MM.1S (cell line): ENCODE measurements around the gene FAM167B.
"Not testable (repeated sequence)": the region's sequence is repeated elsewhere in the genome, so short reads cannot be mapped to it uniquely, and the experiment has no call there.

Experiments used
- DNase-seq: peaks from one replicate; pipeline ENCODE4 v3.0.0-alpha.2; 2015
- H2AFZ ChIP-seq: fragments of 300-600 bp; sonication (generic); 2 replicates; pipeline ENCODE4 v1.6.0; 2016; ENCODE audit warnings: antibody characterized with exemption, low read length
- H3F3A ChIP-seq: fragments of 300-600 bp; sonication (generic); 2 replicates; pipeline ENCODE4 v1.6.1; 2016; ENCODE audit warnings: mild to moderate bottlenecking, antibody characterized with exemption, low read length, moderate library complexity, mixed read lengths; ENCODE audit not compliant: insufficient read depth
- H3K27ac ChIP-seq: fragments of 300-600 bp; sonication (generic); 2 replicates; pipeline ENCODE4 v1.5.1; 2016; ENCODE audit warnings: mild to moderate bottlenecking, low read length
- H3K27me3 ChIP-seq: fragments of 300-600 bp; sonication (generic); replicated peaks from 2 replicates; pipeline ENCODE4 v1.6.0; 2016; ENCODE audit warnings: low read length; ENCODE audit not compliant: insufficient read depth
- H3K36me3 ChIP-seq: fragments of 300-600 bp; sonication (generic); replicated peaks from 2 replicates; pipeline ENCODE4 v1.6.1; 2016; ENCODE audit warnings: mild to moderate bottlenecking, low read length, mixed read lengths; ENCODE audit not compliant: insufficient read depth
- H3K4me1 ChIP-seq: fragments of 300-600 bp; sonication (generic); 2 replicates; pipeline ENCODE4 v1.6.1; 2016; ENCODE audit warnings: low read length, mixed read lengths
- H3K4me2 ChIP-seq: fragments of 300-600 bp; sonication (generic); 2 replicates; pipeline ENCODE4 v1.6.0; 2016; ENCODE audit warnings: low read depth, low read length
- H3K4me3 ChIP-seq: fragments of 300-600 bp; sonication (generic); 2 replicates; pipeline ENCODE4 v1.5.1; 2016; ENCODE audit warnings: low read length, mixed read lengths
- H3K79me2 ChIP-seq: fragments of 300-600 bp; sonication (generic); 2 replicates; pipeline ENCODE4 v1.6.1; 2016; ENCODE audit warnings: mixed run types, low read length, mixed read lengths
- H3K9ac ChIP-seq: fragments of 300-600 bp; sonication (generic); 2 replicates; pipeline ENCODE4 v1.6.1; 2016; ENCODE audit warnings: low read length, mixed read lengths
- H3K9me2 ChIP-seq: fragments of 300-600 bp; sonication (generic); replicated peaks from 2 replicates; pipeline ENCODE4 v1.6.1; 2016; ENCODE audit warnings: mild to moderate bottlenecking, low read length, mixed read lengths; ENCODE audit not compliant: insufficient read depth
- H3K9me3 ChIP-seq: fragments of 300-600 bp; sonication (generic); replicated peaks from 2 replicates; pipeline ENCODE4 v1.6.1; 2016; ENCODE audit warnings: mild to moderate bottlenecking, low read length, mixed read lengths; ENCODE audit not compliant: insufficient read depth
- H4K20me1 ChIP-seq: fragments of 300-600 bp; sonication (generic); 2 replicates; pipeline ENCODE4 v1.6.1; 2016; ENCODE audit warnings: mild to moderate bottlenecking, low read length, moderate library complexity, mixed read lengths; ENCODE audit not compliant: insufficient read depth
- EZH2 ChIP-seq: fragments of 300-600 bp; sonication (generic); optimal IDR thresholded peaks from 2 replicates; pipeline ENCODE3; 2017; ENCODE audit warnings: low read depth, mild to moderate bottlenecking, antibody characterized with exemption, low read length, mixed read lengths
- EZH2phosphoT487 ChIP-seq: fragments of 300-600 bp; sonication (generic); IDR thresholded peaks from 2 replicates; pipeline ENCODE4 v1.6.1; 2018; ENCODE audit warnings: antibody characterized with exemption, low read length
- TF ChIP-seq, protein P1 (sequence below): fragments of 300-600 bp; sonication (generic); IDR thresholded peaks from 2 replicates; pipeline ENCODE4 v1.5.1; 2016; ENCODE audit warnings: antibody characterized with exemption, low read length, mixed read lengths

Gene FAM167B

DNA sequence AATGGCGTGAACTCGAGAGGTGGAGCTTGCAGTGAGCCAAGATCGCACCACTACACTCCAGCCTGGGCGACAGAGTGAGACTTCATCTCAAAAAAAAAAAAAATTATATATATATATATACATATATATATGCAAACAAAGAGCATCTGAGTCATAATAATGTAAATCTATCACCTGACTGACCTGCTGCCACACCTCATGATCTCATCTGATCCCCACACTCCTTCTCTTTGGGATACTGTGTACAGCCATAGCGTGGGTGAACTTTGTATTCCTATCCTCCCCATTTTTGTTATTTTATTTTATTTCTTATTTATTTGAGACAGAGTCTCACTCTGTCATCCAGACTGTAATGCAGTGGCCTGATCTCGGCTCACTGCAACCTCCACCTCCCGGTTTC lies 42.2 kb downstream of the FAM167B start:
- no peak overlapping the region for H3K4me2 ChIP-seq
- no peaks in the 10 kb centered on the region for H3K27me3 ChIP-seq
- no peaks in the 10 kb centered on the region for H3F3A ChIP-seq
- no peaks in the 10 kb centered on the region for H3K9me3 ChIP-seq
- H3K27ac ChIP-seq: no peak overlapping the region
- no peaks in the 10 kb centered on the region for H4K20me1 ChIP-seq
- peaks cover 24% of the 10 kb centered on the region for H3K79me2 ChIP-seq
- H3K9ac ChIP-seq: no peak overlapping the region
- no peaks in the 10 kb centered on the region for H3K9me2 ChIP-seq
- no peaks in the 10 kb centered on the region for H3K36me3 ChIP-seq
- H3K4me1 ChIP-seq: no peaks in the 10 kb centered on the region; the same call in 1 of the 2 replicates
- DNase-seq: no peak
- no peak for TF ChIP-seq EZH2
- TF ChIP-seq, protein P1, sequence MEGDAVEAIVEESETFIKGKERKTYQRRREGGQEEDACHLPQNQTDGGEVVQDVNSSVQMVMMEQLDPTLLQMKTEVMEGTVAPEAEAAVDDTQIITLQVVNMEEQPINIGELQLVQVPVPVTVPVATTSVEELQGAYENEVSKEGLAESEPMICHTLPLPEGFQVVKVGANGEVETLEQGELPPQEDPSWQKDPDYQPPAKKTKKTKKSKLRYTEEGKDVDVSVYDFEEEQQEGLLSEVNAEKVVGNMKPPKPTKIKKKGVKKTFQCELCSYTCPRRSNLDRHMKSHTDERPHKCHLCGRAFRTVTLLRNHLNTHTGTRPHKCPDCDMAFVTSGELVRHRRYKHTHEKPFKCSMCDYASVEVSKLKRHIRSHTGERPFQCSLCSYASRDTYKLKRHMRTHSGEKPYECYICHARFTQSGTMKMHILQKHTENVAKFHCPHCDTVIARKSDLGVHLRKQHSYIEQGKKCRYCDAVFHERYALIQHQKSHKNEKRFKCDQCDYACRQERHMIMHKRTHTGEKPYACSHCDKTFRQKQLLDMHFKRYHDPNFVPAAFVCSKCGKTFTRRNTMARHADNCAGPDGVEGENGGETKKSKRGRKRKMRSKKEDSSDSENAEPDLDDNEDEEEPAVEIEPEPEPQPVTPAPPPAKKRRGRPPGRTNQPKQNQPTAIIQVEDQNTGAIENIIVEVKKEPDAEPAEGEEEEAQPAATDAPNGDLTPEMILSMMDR: no peak
- TF ChIP-seq EZH2phosphoT487: no peak
- no peak overlapping the region for H2AFZ ChIP-seq
- H3K4me3 ChIP-seq: no peak overlapping the region

- H2AFZ ChIP-seq: peak overlapping the region; percentile 61
These were observed 44.2 kb downstream of the FAM167B start for GRCh38 chr1:32291145-32291707.

DNA sequence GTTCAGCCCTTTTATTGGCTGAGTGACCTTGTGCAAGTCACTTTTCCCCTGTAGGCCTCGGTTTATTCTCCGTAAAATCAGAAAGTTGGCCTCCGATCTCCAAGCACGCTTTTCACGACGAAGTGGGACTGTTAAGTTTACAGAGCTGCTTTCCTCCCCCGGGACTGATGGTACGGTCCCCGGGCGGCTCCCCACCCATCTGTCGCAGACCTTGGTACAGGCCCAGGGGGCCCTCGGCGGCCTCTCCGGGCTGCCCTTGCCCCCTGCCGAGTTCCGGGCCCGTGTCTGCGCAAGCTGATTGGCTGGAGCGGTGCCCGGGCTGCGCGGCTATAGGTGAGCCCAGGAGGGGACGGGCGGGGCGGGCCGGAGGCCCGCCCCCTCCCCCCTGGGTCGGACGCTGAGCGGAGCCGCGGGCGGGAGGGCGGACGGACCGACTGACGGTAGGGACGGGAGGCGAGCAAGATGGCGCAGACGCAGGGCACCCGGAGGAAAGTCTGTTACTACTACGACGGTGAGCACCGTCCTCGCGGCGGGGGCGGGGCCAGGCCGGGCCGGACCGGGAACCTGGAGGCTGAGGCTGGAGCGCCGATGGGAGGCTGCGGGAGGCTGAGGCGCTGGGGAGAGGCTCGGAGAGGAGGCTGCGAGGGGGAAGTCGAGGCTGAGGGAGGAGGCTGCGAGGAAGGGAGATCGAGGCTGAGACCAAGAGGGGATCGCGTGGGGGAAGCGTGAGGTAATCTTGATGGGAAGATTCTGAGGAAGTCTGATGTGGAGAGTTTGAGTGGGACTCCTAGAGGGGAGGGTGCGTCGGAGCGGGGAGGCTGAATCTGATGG lies 44.9 kb downstream of the FAM167B start, which contains the start of gene HDAC1:
Gene HDAC1 (plus strand): TSS at position 376 of the 831 bp plus-strand sequence. CDS start 87 bp downstream, at position 463.
- Histone ChIP-seq H3K36me3 (no peaks in the 10 kb centered on the region), H3K27ac (peak within 1 kb of the TSS; percentile 63), H3F3A (no peaks in the 10 kb centered on the region), H3K9ac (peak within 1 kb of the TSS; percentile 82), H3K27me3 (no peaks in the 10 kb centered on the region), H3K4me2 (peak within 1 kb of the TSS; percentile 83), H4K20me1 (no peaks in the 10 kb centered on the region), H3K79me2 (peaks cover 50% of the 10 kb centered on the region), H3K9me3 (no peaks in the 10 kb centered on the region), H3K4me3 (peak within 1 kb of the TSS; percentile 95), H2AFZ (peak within 1 kb of the TSS; percentile 96), H3K4me1 (no peaks in the 10 kb centered on the region; the same call in 1 of the 2 replicates), H3K9me2 (no peaks in the 10 kb centered on the region)
- peak; percentile 98 for DNase-seq
- TF ChIP-seq, protein P1: no peak
- TF ChIP-seq EZH2 (no peak), EZH2phosphoT487 (no peak)

More at GRCh38 chr1:32291145-32291707, 44.2 kb downstream of the FAM167B start:
- Histone ChIP-seq H3K27me3 (no peaks in the 10 kb centered on the region), H3K9ac (peak overlapping the region; percentile 67), H3K79me2 (peaks cover 43% of the 10 kb centered on the region), H3K4me1 (no peaks in the 10 kb centered on the region; the same call in 1 of the 2 replicates), H4K20me1 (no peaks in the 10 kb centered on the region), H3F3A (no peaks in the 10 kb centered on the region), H3K9me3 (no peaks in the 10 kb centered on the region), H3K27ac (peak overlapping the region; percentile 63), H3K4me2 (peak overlapping the region; percentile 61), H3K36me3 (no peaks in the 10 kb centered on the region), H3K9me2 (no peaks in the 10 kb centered on the region), H3K4me3 (peak overlapping the region; percentile 59)
- no peak for DNase-seq
- TF ChIP-seq EZH2 (no peak), EZH2phosphoT487 (no peak)
- TF ChIP-seq, protein P1: no peak

DNA sequence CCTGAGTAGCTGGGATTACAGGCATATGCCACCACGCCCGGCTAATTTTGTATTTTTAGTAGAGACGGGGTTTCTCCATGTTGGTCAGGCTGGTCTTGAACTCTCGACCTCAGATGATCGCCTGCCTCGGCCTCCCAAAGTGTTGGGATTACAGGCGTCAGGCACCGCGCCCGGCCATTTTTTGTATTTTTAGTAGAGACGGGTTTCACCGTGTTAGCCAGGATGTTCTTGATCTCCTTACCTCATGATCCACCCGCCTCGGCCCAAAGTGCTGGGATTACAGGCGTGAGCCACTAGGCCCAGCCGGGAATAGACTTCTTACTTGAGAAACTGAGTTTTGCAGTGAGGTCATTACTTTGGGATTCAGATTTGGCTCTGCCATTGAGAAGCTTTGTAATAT lies 51.2 kb downstream of the FAM167B start:
- H3K9ac ChIP-seq, H3K36me3 ChIP-seq: not testable (repeated sequence)
- H3K79me2 ChIP-seq: peaks cover 90% of the 10 kb centered on the region

More for the DNA sequence above, 51.2 kb downstream of the FAM167B start:
- not testable (repeated sequence) for H3K27me3 ChIP-seq, H2AFZ ChIP-seq, H3K9me2 ChIP-seq, H4K20me1 ChIP-seq, H3K4me1 ChIP-seq, H3K4me2 ChIP-seq, H3K4me3 ChIP-seq, DNase-seq, H3F3A ChIP-seq, H3K27ac ChIP-seq, H3K9me3 ChIP-seq
